Heart left ventricle (tissue), 16 donors: ENCODE data around the gene TNFAIP1. TPM values are rescaled to one million over a fixed set of nuclear protein-coding genes. Genes with fewer than 3 reads are reported as not detected.

Source experiments
- ATAC-seq, 4 donors: fragments of 200-7000 bp; cut with Tn5 transposase; one replicate each; pipeline ENCODE4 v1.9.1; 2020 to 2022; ENCODE audit warnings: moderate library complexity in 4 of 4, mild to moderate bottlenecking in 3 of 4, moderate number of reproducible peaks in 1 of 4
- DNase-seq, 5 donors: peaks; one replicate each; pipeline ENCODE4 v3.0.0-alpha.2; 2020
- H3K27ac ChIP-seq, 12 donors: fragments of 200-600 bp; sonication (generic) in 4 of 12; one replicate each; pipeline versions ENCODE4 v1.5.0 to v1.8.0; 2016 to 2022; ENCODE audit warnings: mild to moderate bottlenecking in 2 of 12
- H3K27me3 ChIP-seq, 9 donors: fragments of 200-600 bp; sonication (generic) in 2 of 9; one replicate each; pipeline versions ENCODE4 v1.5.1 to v1.8.0; 2016 to 2022; ENCODE audit warnings: mild to moderate bottlenecking in 3 of 9
- H3K36me3 ChIP-seq, 9 donors: fragments of 200-600 bp; sonication (generic) in 2 of 9; one replicate each; pipeline versions ENCODE4 v1.5.0 to v1.8.0; 2018 to 2022; ENCODE audit warnings: mild to moderate bottlenecking in 2 of 9
- H3K4me1 ChIP-seq, 12 donors: fragments of 200-600 bp; sonication (generic) in 4 of 12; one replicate each; pipeline versions ENCODE4 v1.5.0 to v1.8.0; 2016 to 2022; ENCODE audit warnings: mild to moderate bottlenecking in 3 of 12
- H3K4me3 ChIP-seq, 12 donors: fragments of 200-600 bp; sonication (generic) in 4 of 12; one replicate each; pipeline versions ENCODE4 v1.5.0 to v1.8.0; 2017 to 2022; ENCODE audit warnings: mild to moderate bottlenecking in 9 of 12, moderate library complexity in 4 of 12
- H3K9me3 ChIP-seq, 12 donors: fragments of 200-600 bp; sonication (generic) in 4 of 12; one replicate each; pipeline versions ENCODE4 v1.5.0 to v1.8.0; 2016 to 2022; ENCODE audit warnings: mild to moderate bottlenecking in 1 of 12
- CTCF ChIP-seq, 12 donors: fragments of 200-600 bp; sonication (generic) in 4 of 12; IDR thresholded peaks; one replicate each; pipeline versions ENCODE4 v1.5.0 to v1.8.0; 2018 to 2022; ENCODE audit warnings: antibody characterized with exemption in 12 of 12, mild to moderate bottlenecking in 5 of 12
- POLR2A ChIP-seq, 2 donors: fragments of 450-650 bp; IDR thresholded peaks; one replicate each; pipeline ENCODE4 v1.6.1; 2017; ENCODE audit warnings: antibody characterized with exemption in 2 of 2, mild to moderate bottlenecking in 2 of 2, moderate library complexity in 2 of 2
- WGBS, 4 donors: extraction: QIAGEN DNeasy Blood & Tissue Kit in 2 of 4; methylation state at CpG; one replicate each; pipeline versions ENCODE4 v1.1.5 to v1.1.7; 2013 to 2018; 5-methylcytosine and 5-hydroxymethylcytosine counted together
- intact Hi-C, 10 donors: fragments of 100-400 bp; cut with DNase I; formaldehyde crosslinking; loops; one replicate each; pipeline versions ENCODE4 v1.11.1 to v1.14.2; 2022
- polyA plus RNA-seq, 2 donors: library from polyadenylated mRNA; stranded (reverse); fragments of 200-250 nt; gene quantifications; one replicate each; pipeline ENCODE4 v1.2.3, GENCODE V29; 2013
- total RNA-seq, 9 donors: library from RNA; depleted of rRNA in 2 of 9; stranded (reverse); fragments of >200 nt in 2 of 9; fragmentation: NEBNext Ultra II Directional in 3 of 9; extraction: Animal tissue kit (Norgen Biotek cat#: 25700) in 3 of 9; gene quantifications; one replicate each; pipeline versions ENCODE4 v1.1.0 to v1.2.4, GENCODE V29; 2016 to 2023
- donor health status: ischemic (EF 13 %, LVEDD 7.1; RV severe dilation, severe dysfunction).
- donor health status: healthy with polysubstance abuse.
- donor health status: DM: no; HTN: yes; CAD: no.
- donor health status: DM: no; HTN: no; CAD: no.
- donor health status: ischemic (EF 25% LVEDD 6.9; RV normal size, moderate dysfunction).
- donor health status: ischemic (EF 25% LVEDD 5.7; RV mildly dilated, moderate dysfunction).
- donor health status: healthy.
- donor health status: DM: yes; HTN: yes; CAD: no.
- donor health status: ischemic (EF 35%, LVEDD 5.7; RV mildly dilated, moderate dysfunction).
- donor health status: nonischemic (EF 11% LVEDD 7.7; RV severe dilation, severe dysfunction).
- donor health status: DM: yes; HTN: yes; CAD: no.
- donor health status: PGD.
- donor health status: ischemic (EF 29% LVEDD 5.4; RV normal size, mild dysfunction).
- donor health status: nonischemic (EF 23%, LVEDD 6.1; RV moderate dilation, normal function).

TNFAIP1 gene
- total and polyA plus RNA-seq, 11 donors = 11.9 to 83.4 (median 47.8) TPM

GRCh38 chr17:28325211-28325610 lies 10.3 kb upstream of the TNFAIP1 start:
- Histone ChIP-seq H3K4me1 (peaks cover 0 to 5% (median 0%) of the 10 kb centered on the region in 12 donors), H3K36me3 (peaks cover 0 to 38% (median 33%) of the 10 kb centered on the region in 9 donors), H3K27ac (no peak overlapping the region), H3K9me3 (no peaks in the 10 kb centered on the region), H3K27me3 (no peaks in the 10 kb centered on the region), H3K4me3 (no peak overlapping the region)
- 82 to 92% (median 87%) methylated on average over 5 of the region's 5 CpGs for WGBS, 4 donors
- ATAC-seq (no peak), DNase-seq (no peak)
- intact Hi-C loops = no loop called here
- TF ChIP-seq POLR2A (IDR thresholded peaks at IDR 0.05) (no peak), CTCF (IDR thresholded peaks at IDR 0.05) (no peak)

GRCh38 chr17:28326114-28326513 lies 9.4 kb upstream of the TNFAIP1 start:
- WGBS, 4 donors = 92 to 94% (median 94%) methylated on average over 7 of the region's 7 CpGs
- H3K36me3 ChIP-seq = peaks cover 0 to 47% (median 42%) of the 10 kb centered on the region in 9 donors
- DNase-seq (no peak), ATAC-seq (no peak)
- no peaks in the 10 kb centered on the region for H3K9me3 ChIP-seq
- intact Hi-C loops = no loop called here
- TF ChIP-seq CTCF (IDR thresholded peaks at IDR 0.05) (no peak), POLR2A (IDR thresholded peaks at IDR 0.05) (no peak)
- peaks cover 0 to 5% (median 0%) of the 10 kb centered on the region in 12 donors for H3K4me1 ChIP-seq
- H3K27me3 ChIP-seq = no peaks in the 10 kb centered on the region
- no peak overlapping the region for H3K27ac ChIP-seq
- H3K4me3 ChIP-seq = no peak overlapping the region

GRCh38 chr17:28327031-28327607 lies 8.4 kb upstream of the TNFAIP1 start:
- no peak overlapping the region for H3K4me3 ChIP-seq
- peaks cover 0 to 5% (median 0%) of the 10 kb centered on the region in 12 donors for H3K4me1 ChIP-seq
- no peak overlapping the region for H3K27ac ChIP-seq
- no peaks in the 10 kb centered on the region for H3K9me3 ChIP-seq
- WGBS, 4 donors = 92 to 95% (median 95%) methylated on average over 9 of the region's 9 CpGs
- peaks cover 0 to 56% (median 51%) of the 10 kb centered on the region in 9 donors for H3K36me3 ChIP-seq
- ATAC-seq (no peak), DNase-seq (no peak)
- intact Hi-C loops = no loop called here
- no peaks in the 10 kb centered on the region for H3K27me3 ChIP-seq
- no peak for TF ChIP-seq POLR2A (IDR thresholded peaks at IDR 0.05)
- no peak for TF ChIP-seq CTCF (IDR thresholded peaks at IDR 0.05)

GRCh38 chr17:28327709-28328108 lies 7.9 kb upstream of the TNFAIP1 start:
- peaks cover 0 to 60% (median 51%) of the 10 kb centered on the region in 9 donors for H3K36me3 ChIP-seq
- peaks cover 0 to 5% (median 0%) of the 10 kb centered on the region in 12 donors for H3K4me1 ChIP-seq
- ATAC-seq (no peak), DNase-seq (no peak)
- TF ChIP-seq CTCF (IDR thresholded peaks at IDR 0.05) = no peak
- TF ChIP-seq POLR2A (IDR thresholded peaks at IDR 0.05) = no peak
- no peak overlapping the region for H3K4me3 ChIP-seq
- no peaks in the 10 kb centered on the region for H3K9me3 ChIP-seq
- H3K27me3 ChIP-seq = no peaks in the 10 kb centered on the region
- intact Hi-C loops = no loop called here
- H3K27ac ChIP-seq = no peak overlapping the region
- 65 to 71% (median 68%) methylated on average over 3 of the region's 3 CpGs for WGBS, 4 donors
